Right lung (tissue), 5 donors: ENCODE data around the gene IRF2BP2. TPM values are rescaled to one million over a fixed set of nuclear protein-coding genes. Genes with fewer than 3 reads are reported as not detected.

Experiments used
- DNase-seq, 2 donors: peaks; one replicate each; pipeline ENCODE4 v3.0.0-alpha.2; 2013
- polyA plus RNA-seq, 5 donors: library from polyadenylated mRNA; unstranded; fragments of 120-200 nt; gene quantifications; one replicate each; pipeline versions ENCODE4 v1.2.1 to v1.2.3, GENCODE V29; 2013; ENCODE audit warnings: inconsistent platforms in 1 of 5, low replicate concordance in 1 of 5; ENCODE audit not compliant: insufficient read length in 5 of 5, insufficient read depth in 1 of 5

IRF2BP2 gene
- polyA plus RNA-seq, 5 donors = 141 to 199 (median 171) TPM

GRCh38 chr1:234616644-234617043 lies 6.7 kb upstream of the IRF2BP2 start:
- no peak for DNase-seq

DNA sequence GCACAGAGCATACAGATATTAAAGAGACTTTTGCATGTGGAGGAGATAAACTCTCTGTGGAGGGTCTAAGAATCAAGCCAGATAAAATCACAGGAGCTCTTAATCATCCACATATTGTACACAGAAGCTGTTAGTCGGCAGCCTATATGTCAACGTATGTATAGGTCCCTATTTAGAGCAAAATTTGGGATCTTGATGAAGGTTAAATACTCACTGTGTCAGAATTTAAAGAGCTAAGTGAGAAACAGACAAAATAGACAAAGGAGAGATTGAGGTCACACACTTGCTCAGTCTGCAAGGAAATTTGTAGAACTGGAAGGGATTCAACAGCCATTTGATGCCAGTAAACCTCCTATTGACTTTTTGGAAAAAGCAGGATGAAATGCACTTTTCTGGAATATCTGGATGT lies 4.1 kb upstream of the IRF2BP2 start:
- no peak for DNase-seq

DNA sequence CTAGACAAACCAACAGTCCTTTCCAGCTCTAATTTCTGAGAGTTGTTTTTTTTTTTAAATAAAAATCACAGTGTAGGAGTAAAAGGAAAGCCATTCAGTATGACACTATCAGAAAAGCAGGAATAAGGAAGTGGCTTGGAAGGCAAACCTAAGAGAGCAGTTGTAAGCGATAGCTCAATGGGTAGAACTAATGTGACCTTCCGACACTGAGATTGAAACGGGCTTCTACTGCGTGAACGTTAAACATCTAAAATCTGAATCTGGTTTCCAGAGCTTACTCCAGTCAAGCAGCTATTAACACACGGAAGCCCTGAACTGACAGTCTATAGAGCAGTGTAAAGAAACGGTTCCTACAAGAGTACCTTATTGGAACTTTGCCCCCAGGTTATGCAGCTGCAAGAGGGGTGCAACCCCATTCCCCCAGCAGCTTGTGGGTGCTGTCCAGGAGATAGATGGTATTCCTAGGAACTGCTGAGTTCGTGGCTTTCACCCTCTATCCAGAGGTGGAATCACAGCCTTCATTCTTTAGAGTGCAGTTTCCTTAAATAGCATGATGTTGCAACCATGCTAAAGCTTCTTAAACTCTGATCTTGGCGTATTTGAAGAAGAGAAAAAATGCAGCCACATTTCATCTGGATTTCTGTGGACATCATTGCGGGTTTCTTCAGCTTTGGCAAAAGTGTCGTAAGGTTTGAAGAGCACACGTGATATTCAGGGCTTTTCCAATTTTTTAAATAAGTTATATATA lies 3.3 kb upstream of the IRF2BP2 start:
- DNase-seq = peak; percentile 62 to 73

DNA sequence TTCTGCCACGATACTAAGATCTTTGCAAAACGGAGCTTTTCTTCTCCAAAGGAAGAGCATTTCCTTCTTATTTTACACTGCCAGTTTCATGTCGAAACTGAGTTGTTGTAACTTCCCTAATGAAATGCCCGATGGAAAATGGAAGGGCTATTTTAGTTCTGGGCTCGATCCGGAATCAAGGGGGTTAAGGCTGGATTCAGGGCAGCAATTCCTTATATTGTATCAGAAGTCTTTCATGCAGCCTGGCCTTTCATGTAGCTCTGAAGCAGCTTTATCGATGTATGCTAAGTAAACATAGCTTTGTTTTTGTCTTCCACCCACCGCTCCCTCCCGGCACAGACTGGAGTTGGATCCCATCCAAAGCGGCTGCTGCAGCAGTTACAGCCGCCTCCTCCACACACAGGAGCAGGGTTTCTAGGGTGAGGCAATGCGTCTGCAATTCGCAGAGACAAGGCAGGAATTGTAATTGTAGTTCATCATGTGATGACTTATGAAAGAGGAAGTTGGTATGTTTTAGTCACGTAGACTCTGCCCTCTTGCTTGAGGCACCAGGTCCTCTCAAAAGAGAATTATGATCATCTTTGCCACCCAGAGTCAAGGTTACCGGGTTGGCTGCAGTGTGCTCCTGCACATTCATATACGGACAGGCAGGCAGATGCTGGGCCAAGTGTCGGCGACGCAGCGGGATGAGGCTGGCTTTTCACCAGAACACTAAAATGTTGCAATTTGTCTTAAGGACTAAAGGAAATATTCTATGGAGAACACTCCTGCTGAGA lies 2.6 kb upstream of the IRF2BP2 start:
- DNase-seq = peak; percentile 95 to 96

DNA sequence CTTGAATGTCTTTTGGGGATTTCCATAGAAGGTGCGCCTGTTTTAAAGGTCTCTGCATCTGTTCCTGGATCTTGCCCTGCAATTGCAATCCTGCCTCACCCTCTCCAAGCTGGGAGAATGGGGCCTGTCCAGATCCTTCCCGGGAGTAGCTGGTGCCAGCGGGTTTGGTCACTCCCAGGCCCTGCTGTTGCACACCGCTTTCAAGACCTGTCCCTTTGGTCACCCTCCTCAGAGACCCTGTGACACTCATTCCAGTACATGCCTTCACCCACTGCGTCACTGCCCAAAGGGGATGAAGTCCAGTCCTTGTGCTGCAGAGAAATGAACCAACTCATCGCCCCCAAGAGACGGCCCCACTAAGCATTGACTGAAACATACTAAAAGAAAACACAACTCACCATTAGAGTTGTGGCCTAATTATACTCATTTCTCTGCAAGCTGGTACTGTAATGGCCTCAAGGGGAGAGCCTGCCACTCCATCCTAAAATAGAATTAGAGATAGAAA lies 1.9 kb upstream of the IRF2BP2 start:
- no peak for DNase-seq

DNA sequence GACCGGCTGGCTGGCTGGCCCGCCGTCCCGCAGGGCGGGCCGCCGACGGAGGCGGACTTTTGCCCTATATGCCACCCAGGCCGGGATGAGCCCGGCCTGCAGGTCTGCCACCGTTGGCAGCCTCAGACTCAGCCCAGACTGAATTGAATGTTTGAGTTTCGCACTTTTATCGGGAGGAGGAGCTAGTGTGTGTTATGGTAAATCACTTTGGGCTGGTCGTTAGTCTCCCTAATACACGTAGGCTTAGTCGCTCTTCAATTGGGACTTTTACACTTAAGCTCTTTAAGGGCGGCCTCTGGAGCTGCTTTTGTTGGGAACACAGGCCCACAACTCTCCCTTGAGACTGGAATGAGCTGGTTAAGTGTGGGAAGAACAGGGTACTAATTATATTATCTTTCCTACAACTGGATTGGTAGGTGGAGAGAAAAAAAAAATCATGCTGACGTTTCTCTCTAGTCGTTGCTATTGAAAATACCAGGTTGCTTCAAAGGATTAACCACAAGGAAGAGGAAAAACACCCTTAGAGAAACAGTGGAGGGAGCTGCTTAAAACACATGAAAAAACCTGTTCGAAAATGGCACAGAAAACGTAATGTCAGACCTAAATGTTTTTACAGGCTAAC lies 1.4 kb upstream of the IRF2BP2 start:
- peak; percentile 80 to 82 for DNase-seq

GRCh38 chr1:234610666-234611224 lies 767 bp upstream of the IRF2BP2 start:
- DNase-seq = peak; percentile 93 to 95

DNA sequence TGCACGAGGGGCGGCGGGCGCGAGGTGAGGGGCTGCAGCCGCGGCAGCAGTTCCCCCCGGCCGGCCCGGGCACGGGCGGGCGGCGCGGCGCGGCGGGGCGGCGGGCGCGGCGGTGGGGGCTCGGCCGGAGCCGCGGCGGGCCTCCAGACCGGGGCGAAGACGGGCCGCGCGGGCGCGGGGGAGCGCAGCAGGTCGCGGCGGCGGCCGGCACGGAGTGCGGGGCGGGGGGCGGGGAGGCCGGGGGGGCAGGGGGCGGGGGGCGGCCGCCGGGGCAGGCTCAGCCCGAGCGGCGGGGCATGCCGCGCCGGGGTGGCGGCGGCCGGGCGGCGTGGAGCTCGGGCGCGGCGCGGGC lies 311 bp downstream of the IRF2BP2 start:
- no peak for DNase-seq

DNA sequence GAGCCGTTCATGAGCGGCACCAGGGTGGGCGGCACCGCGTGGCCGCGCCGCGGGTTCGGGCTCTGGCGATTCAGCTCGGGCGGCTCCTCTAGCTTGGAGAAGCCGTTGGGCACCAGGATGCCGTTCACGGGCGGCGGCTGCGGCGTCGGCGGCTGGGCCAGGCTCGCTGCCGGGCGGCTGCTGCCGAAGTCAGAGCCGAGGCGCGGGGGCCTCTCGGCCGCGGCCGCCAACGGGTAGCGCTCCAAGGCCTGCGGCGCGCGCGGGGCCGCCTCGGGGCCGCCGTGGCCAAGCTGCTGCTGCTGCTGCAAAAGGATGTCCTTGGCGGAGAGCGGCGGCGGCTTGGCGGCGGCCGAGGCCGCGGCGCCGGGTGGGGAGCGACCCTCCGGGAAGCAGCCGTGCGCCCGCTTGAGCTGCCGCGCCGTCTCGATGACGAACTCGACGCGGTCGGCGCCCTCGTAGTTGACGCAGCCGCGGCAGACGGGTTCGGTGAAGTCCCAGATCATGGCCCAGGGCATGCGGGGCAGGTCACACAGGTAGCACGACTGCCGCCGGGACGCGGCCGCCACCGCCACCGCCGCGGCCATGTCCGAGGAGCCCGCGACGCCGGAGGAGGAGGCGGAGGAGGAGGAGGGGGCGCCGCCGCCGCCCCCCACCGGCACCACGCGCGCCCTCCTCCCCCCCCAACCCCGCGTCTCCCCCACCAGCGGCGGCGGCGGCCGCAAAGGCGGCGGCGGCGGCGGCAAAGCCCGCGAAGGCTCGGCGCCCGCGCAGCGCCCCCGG lies 877 bp downstream of the IRF2BP2 start:
- no peak for DNase-seq

- DNase-seq = peak in 1 of 2 donors; percentile 73
Observed at GRCh38 chr1:234608025-234608910, 1.7 kb downstream of the IRF2BP2 start.

DNA sequence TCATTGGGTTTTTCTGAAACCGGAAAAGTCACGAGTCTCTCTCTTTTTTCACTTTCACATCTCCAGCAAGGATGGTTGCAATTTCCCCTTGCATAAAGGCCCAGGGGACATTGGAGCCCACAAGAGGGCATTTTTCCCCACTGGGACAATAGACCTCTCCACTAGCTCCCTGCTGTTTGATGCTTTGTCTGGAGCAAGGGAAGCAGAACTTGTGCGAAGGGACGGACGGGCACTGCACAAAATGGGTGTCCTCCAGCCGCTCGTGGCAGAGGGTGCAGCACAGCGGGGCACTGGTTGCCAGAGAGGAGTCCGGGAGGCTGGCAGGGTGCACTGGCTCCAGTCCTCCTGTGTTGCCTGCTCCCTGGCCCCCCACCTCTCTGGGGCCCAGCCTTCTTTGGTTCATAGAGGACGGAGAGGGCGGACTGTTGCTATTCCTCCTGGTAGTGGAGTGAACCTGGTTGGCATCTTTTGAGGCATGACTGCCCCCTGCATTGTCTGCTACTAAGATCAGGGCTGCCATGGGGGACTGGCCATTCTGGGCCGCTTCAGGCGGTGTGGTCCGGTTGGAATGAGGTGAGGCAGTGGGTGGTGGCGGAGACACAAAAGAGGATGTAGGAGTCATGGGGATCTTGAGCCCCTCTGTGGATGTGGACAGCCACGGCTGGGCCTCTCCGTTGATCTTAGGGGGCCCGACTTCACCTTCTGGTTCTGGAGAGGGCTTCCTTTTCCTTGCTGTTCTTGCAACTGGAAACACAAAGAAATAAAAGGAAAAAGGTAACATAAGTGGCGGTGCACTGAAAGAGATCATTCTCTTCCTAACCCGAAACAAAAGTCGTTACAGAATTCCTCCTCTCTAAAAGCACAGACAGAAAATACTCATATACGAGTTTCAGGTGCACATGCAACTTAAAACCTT lies 2.6 kb downstream of the IRF2BP2 start:
- peak in 1 of 2 donors; percentile 66 for DNase-seq

GRCh38 chr1:234606784-234607108 lies 3.2 kb downstream of the IRF2BP2 start:
- no peak for DNase-seq

- no peak for DNase-seq
Observed at GRCh38 chr1:234605983-234606783, 3.8 kb downstream of the IRF2BP2 start.

GRCh38 chr1:234605399-234605982 lies 4.5 kb downstream of the IRF2BP2 start:
- no peak for DNase-seq

- no peak for DNase-seq
Observed at GRCh38 chr1:234604495-234605398, 5.2 kb downstream of the IRF2BP2 start.

- DNase-seq = no peak
Observed at GRCh38 chr1:234603221-234604204, 6.5 kb downstream of the IRF2BP2 start.
